Neutrophil (primary cell): Measurements from ENCODE around the gene SLC6A12.

Experiments used
- H3K27ac ChIP-seq: fragments of 200-600 bp; sonication (generic); 2 replicates; pipeline ENCODE4 v1.5.1; 2016; ENCODE audit warnings: mild to moderate bottlenecking, moderate library complexity
- H3K27me3 ChIP-seq: fragments of 200-600 bp; sonication (generic); 2 replicates; pipeline ENCODE4 v1.6.0; 2016; ENCODE audit warnings: mild to moderate bottlenecking
- H3K36me3 ChIP-seq: fragments of 200-600 bp; sonication (generic); 2 replicates; pipeline ENCODE4 v1.5.1; 2017
- H3K4me1 ChIP-seq, 2 experiments: fragments of 200-600 bp in 1 of 2; sonication (generic) in 1 of 2; 1 replicate in 1 of 2; 2 replicates in 1 of 2; pipeline versions ENCODE4 v1.5.1 to v1.6.1; 2013 to 2016; ENCODE audit warnings: low read depth in 1 of 2, low read length in 1 of 2, mild to moderate bottlenecking in 1 of 2, moderate library complexity in 1 of 2; ENCODE audit not compliant: control insufficient read depth in 1 of 2, insufficient read depth in 1 of 2
- H3K4me3 ChIP-seq, 2 experiments: fragments of 200-600 bp in 1 of 2; sonication (generic) in 1 of 2; 1 replicate in 1 of 2; 2 replicates in 1 of 2; pipeline ENCODE4 v1.5.1; 2013 to 2016; ENCODE audit warnings: low read depth in 1 of 2, low read length in 1 of 2, mild to moderate bottlenecking in 1 of 2, moderate library complexity in 1 of 2
- H3K9me3 ChIP-seq: fragments of 200-600 bp; sonication (generic); 2 replicates; pipeline ENCODE4 v1.5.1; 2016
- TF ChIP-seq, protein P1 (sequence below): fragments of 200-600 bp; sonication (generic); IDR thresholded peaks from 2 replicates; pipeline ENCODE4 v1.5.1; 2016; ENCODE audit warnings: antibody characterized with exemption

SLC6A12 gene

GRCh38 chr12:157644-158043 lies 56.3 kb downstream of the SLC6A12 start:
- no peaks in the 10 kb centered on the region for H3K9me3 ChIP-seq
- H3K27me3 ChIP-seq, result no peaks in the 10 kb centered on the region
- H3K4me3 ChIP-seq, result no peak overlapping the region
- TF ChIP-seq, protein P1, sequence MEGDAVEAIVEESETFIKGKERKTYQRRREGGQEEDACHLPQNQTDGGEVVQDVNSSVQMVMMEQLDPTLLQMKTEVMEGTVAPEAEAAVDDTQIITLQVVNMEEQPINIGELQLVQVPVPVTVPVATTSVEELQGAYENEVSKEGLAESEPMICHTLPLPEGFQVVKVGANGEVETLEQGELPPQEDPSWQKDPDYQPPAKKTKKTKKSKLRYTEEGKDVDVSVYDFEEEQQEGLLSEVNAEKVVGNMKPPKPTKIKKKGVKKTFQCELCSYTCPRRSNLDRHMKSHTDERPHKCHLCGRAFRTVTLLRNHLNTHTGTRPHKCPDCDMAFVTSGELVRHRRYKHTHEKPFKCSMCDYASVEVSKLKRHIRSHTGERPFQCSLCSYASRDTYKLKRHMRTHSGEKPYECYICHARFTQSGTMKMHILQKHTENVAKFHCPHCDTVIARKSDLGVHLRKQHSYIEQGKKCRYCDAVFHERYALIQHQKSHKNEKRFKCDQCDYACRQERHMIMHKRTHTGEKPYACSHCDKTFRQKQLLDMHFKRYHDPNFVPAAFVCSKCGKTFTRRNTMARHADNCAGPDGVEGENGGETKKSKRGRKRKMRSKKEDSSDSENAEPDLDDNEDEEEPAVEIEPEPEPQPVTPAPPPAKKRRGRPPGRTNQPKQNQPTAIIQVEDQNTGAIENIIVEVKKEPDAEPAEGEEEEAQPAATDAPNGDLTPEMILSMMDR, result no peak
- H3K4me1 ChIP-seq, result no peaks in the 10 kb centered on the region
- H3K36me3 ChIP-seq, result no peaks in the 10 kb centered on the region
- no peak overlapping the region for H3K27ac ChIP-seq

DNA sequence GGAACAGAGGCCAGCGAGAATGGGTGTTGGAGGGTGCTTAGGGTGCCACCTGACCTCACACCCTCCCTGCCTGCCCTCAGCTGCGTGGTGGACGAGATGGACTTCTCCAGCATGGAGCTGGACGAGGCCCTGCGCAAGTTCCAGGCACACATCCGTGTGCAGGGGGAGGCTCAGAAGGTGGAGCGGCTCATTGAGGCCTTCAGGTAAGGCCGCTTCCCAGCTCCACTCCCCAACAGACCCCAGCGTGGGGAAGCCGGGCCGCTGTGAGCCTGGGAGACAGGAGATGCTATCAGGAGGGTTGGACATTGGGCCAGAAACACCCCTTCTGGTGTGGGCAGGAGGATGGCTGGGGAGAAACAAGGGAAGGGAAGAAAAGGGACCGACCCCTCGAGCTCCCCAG lies 57.0 kb downstream of the SLC6A12 start:
- no peak overlapping the region for H3K27ac ChIP-seq
- no peaks in the 10 kb centered on the region for H3K27me3 ChIP-seq
- H3K9me3 ChIP-seq, result no peaks in the 10 kb centered on the region
- H3K4me3 ChIP-seq, result no peak overlapping the region
- TF ChIP-seq, protein P1, result no peak
- H3K4me1 ChIP-seq, result no peaks in the 10 kb centered on the region
- H3K36me3 ChIP-seq, result no peaks in the 10 kb centered on the region

DNA sequence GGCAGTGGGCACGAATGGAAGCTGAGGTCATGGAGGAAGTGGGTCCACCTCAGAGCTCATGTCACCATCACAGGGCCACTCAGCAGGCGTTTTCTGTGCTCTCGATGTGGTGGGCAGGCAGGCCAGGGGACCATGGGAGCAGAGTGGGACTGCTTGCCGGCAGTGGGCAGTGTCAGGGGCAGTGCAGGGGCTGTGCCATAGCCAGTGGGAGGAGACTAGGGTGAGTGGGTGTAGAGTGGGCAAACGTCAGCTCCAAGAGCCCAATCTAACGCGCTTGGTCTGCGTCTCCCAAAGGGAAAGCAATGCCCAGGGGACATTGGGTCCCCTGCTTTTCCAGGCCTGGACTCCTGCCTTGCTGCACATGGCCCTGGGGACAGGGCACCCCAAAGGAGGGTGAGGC lies 58.3 kb downstream of the SLC6A12 start:
- no peak overlapping the region for H3K4me3 ChIP-seq
- no peaks in the 10 kb centered on the region for H3K4me1 ChIP-seq
- TF ChIP-seq, protein P1, result no peak
- H3K36me3 ChIP-seq, result no peaks in the 10 kb centered on the region
- no peaks in the 10 kb centered on the region for H3K9me3 ChIP-seq
- H3K27me3 ChIP-seq, result no peaks in the 10 kb centered on the region
- H3K27ac ChIP-seq, result no peak overlapping the region

DNA sequence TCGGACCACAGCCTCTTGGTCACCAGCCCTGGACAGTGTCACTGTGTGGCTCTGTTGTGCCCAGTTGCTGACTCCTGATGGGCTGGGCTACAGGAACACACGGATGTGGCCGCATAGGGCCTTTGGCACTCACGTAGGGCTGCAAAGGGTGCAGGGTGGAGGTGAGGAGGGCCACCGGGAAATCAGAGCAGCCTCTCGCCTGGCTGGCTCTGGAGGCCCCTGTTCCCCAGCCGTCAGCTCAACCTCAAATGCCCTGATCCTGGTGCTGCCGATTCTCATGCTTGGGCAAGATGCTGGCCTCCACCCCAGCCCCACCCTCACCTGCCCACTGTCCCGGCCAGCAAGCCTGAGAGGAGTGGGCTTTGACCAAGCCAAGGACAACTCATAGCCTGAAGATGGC lies 59.0 kb downstream of the SLC6A12 start:
- TF ChIP-seq, protein P1, result no peak

DNA sequence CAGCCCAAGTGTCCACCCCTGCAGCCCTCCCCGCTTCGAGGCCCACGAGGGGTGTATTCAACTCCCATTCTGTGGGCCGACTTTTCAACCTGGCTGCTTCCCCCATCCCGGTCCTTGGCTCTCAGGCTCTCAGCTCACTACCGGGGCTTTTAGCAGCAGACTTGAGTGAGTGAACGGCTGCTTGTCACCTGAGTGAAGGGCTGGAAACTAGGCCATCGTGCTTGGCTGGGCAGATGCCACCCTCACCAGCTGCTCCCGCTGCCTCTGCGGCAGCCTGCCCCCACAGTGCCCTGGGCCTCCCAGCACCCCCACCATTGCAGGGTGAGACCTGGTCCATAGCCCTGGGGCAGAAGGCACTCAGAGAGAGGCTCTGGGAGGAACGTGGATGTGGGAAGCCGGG lies 59.9 kb downstream of the SLC6A12 start:
- no peak overlapping the region for H3K27ac ChIP-seq
- H3K27me3 ChIP-seq, result no peaks in the 10 kb centered on the region
- no peak overlapping the region for H3K4me3 ChIP-seq
- no peaks in the 10 kb centered on the region for H3K36me3 ChIP-seq
- no peaks in the 10 kb centered on the region for H3K9me3 ChIP-seq
- H3K4me1 ChIP-seq, result no peaks in the 10 kb centered on the region
- TF ChIP-seq, protein P1, result no peak

More for the DNA sequence above, 59.0 kb downstream of the SLC6A12 start:
- H3K36me3 ChIP-seq, result no peaks in the 10 kb centered on the region
- no peak overlapping the region for H3K4me3 ChIP-seq
- H3K4me1 ChIP-seq, result no peaks in the 10 kb centered on the region
- no peaks in the 10 kb centered on the region for H3K9me3 ChIP-seq
- no peak overlapping the region for H3K27ac ChIP-seq
- no peaks in the 10 kb centered on the region for H3K27me3 ChIP-seq
